K562 (cell line): Measurements from ENCODE around the gene CBX3. TPM values are rescaled to one million over a fixed set of nuclear protein-coding genes. Genes with fewer than 3 reads are reported as not detected.

Experiments used
- ATAC-seq: fragments of 200-7000 bp; cut with Tn5 transposase; 3 replicates; pipeline ENCODE4 v1.9.1; 2020; ENCODE audit warnings: moderate library complexity
- BruUV-seq: library from RNA; stranded (reverse); fragments of 400-500 nt; replicated peaks from 2 replicates; lab custom pipeline; 2021; lab: Mats Ljungman, UMichigan
- CTCF ChIA-PET: fragments of 300-600 bp; formaldehyde crosslinking; extraction: SDS; loops from one replicate; lab custom pipeline; 2021; ENCODE audit warnings: low intra/inter-chr PET ratio; lab: Yijun Ruan, JAX
- POLR2A ChIA-PET: fragments of 300-600, 350-650 bp; sonication (Branson Sonifier 250); formaldehyde crosslinking; extraction: SDS; loops from one replicate; lab custom pipeline; 2021; ENCODE audit warnings: antibody characterized with exemption, inconsistent platforms; lab: Yijun Ruan, JAX
- DNase-seq, 4 experiments: peaks; one replicate each; pipeline versions ENCODE4 v3.0.0 to v3.0.0-alpha.2; 2011 to 2018; ENCODE audit warnings: low spot score in 3 of 4, mixed read lengths in 3 of 4; ENCODE audit errors: extremely low read depth in 1 of 4
- FAIRE-seq: peaks from 2 replicates; lab custom pipeline; 2011; peaks lifted over from hg19 to GRCh38; lab: Jason Lieb, UNC
- H2AFZ ChIP-seq: 2 replicates; pipeline ENCODE4 v1.6.0; 2011; ENCODE audit warnings: low read depth, low read length, control low read depth, inconsistent platforms
- H3K27ac ChIP-seq: fragments of 200-600 bp; 3 replicates; pipeline ENCODE4 v1.8.0; 2011; ENCODE audit warnings: low read depth, mild to moderate bottlenecking, control low read depth, inconsistent platforms, low read length, moderate library complexity, mixed read lengths; ENCODE audit errors: extremely low read depth
- H3K27me3 ChIP-seq, 2 experiments: fragments of 300-600 bp in 1 of 2; 2 replicates in 1 of 2; 3 replicates in 1 of 2; pipeline versions ENCODE4 v1.6.0 to v1.8.0; 2011; ENCODE audit warnings: inconsistent platforms in 2 of 2, low read length in 2 of 2, mild to moderate bottlenecking in 1 of 2, mixed read lengths in 1 of 2, moderate library complexity in 1 of 2; ENCODE audit not compliant: control insufficient read depth in 2 of 2, insufficient read depth in 2 of 2
- H3K36me3 ChIP-seq: fragments of 300-600 bp; 3 replicates; pipeline ENCODE4 v1.8.0; 2011; ENCODE audit warnings: mild to moderate bottlenecking, low read length, inconsistent platforms; ENCODE audit not compliant: control insufficient read depth, insufficient read depth
- H3K4me1 ChIP-seq, 2 experiments: fragments of 200-600 bp in 1 of 2; replicated peaks in 1 of 2; 2 replicates in 1 of 2; 3 replicates in 1 of 2; pipeline versions ENCODE4 v1.5.1 to v1.8.0; 2011; ENCODE audit warnings: inconsistent platforms in 2 of 2, low read length in 2 of 2, mild to moderate bottlenecking in 1 of 2, mixed read lengths in 1 of 2, moderate library complexity in 1 of 2; ENCODE audit not compliant: control insufficient read depth in 2 of 2, insufficient read depth in 2 of 2
- H3K4me2 ChIP-seq: 2 replicates; pipeline ENCODE4 v1.6.1; 2011; ENCODE audit warnings: low read length, control low read depth, inconsistent platforms, mixed read lengths; ENCODE audit not compliant: insufficient read depth
- H3K4me3 ChIP-seq: fragments of 200-600 bp; sonication (generic), shearing (Covaris generic); 2 replicates; pipeline ENCODE4 v1.5.1; 2016; ENCODE audit warnings: control low read depth, inconsistent platforms
- H3K79me2 ChIP-seq: fragments of 200-600 bp; 3 replicates; pipeline ENCODE4 v1.8.0; 2011; ENCODE audit warnings: low read length, inconsistent platforms; ENCODE audit not compliant: control insufficient read depth, insufficient read depth
- H3K9ac ChIP-seq, 2 experiments: 2 replicates each; pipeline versions ENCODE4 v1.6.0 to v1.6.1; 2011; ENCODE audit warnings: low read depth in 2 of 2, low read length in 2 of 2, control low read depth in 1 of 2, inconsistent platforms in 1 of 2, mild to moderate bottlenecking in 1 of 2, mixed read lengths in 1 of 2; ENCODE audit not compliant: insufficient read depth in 1 of 2
- H3K9me1 ChIP-seq: one replicate; pipeline ENCODE4 v1.6.0; 2011; ENCODE audit warnings: inconsistent platforms, mild to moderate bottlenecking, low read length, moderate library complexity; ENCODE audit not compliant: control insufficient read depth, insufficient read depth
- H3K9me3 ChIP-seq: replicated peaks from 2 replicates; pipeline ENCODE4 v1.5.1; 2011; ENCODE audit warnings: low read depth, low read length, inconsistent platforms; ENCODE audit not compliant: control insufficient read depth, insufficient read depth
- H4K20me1 ChIP-seq: replicated peaks from 2 replicates; pipeline ENCODE4 v1.6.1; 2011; ENCODE audit warnings: low read length, inconsistent platforms, mixed read lengths; ENCODE audit not compliant: control insufficient read depth, insufficient read depth
- CREB1 ChIP-seq, 2 experiments: sonication (generic) in 1 of 2; formaldehyde crosslinking in 1 of 2; IDR thresholded peaks; 2 replicates each; pipeline versions ENCODE4 v1.6.1 to v1.8.0; 2012 to 2022; ENCODE audit warnings: inconsistent platforms in 1 of 2, mild to moderate bottlenecking in 1 of 2, missing genetic modification reagents in 1 of 2, moderate library complexity in 1 of 2
- DMBX1 ChIP-seq: fragments of 250-450 bp; sonication (Bioruptor Pico); IDR thresholded peaks from 2 replicates; pipeline ENCODE4 v1.8.0; 2022; ENCODE audit warnings: inconsistent platforms, mild to moderate bottlenecking, moderate library complexity, borderline replicate concordance
- FOXJ2 ChIP-seq: fragments of 200-800 bp; sonication (Bioruptor generic); IDR thresholded peaks from 2 replicates; pipeline ENCODE4 v1.6.1; 2016; ENCODE audit warnings: missing genetic modification characterization, missing compliant biosample characterization
- HCFC1 ChIP-seq: IDR thresholded peaks from 2 replicates; pipeline ENCODE4 v1.6.1; 2012; ENCODE audit warnings: low read depth, low read length, improper control_type of control experiment
- L3MBTL2 ChIP-seq: fragments of 450-650 bp; IDR thresholded peaks from 2 replicates; pipeline ENCODE4 v1.6.1; 2016; ENCODE audit warnings: mild to moderate bottlenecking, moderate library complexity
- SMARCA4 ChIP-seq: fragments of 450-650 bp; IDR thresholded peaks from 2 replicates; pipeline ENCODE4 v1.6.1; 2016
- ZBTB7A ChIP-seq: IDR thresholded peaks from 2 replicates; pipeline ENCODE4 v1.6.1; 2011; ENCODE audit warnings: low read depth, mild to moderate bottlenecking, low read length, moderate library complexity, borderline replicate concordance; ENCODE audit not compliant: control insufficient read depth
- ZNF584 ChIP-seq: fragments of 200-800 bp; sonication (Bioruptor generic); IDR thresholded peaks from 2 replicates; pipeline ENCODE4 v1.6.1; 2016; ENCODE audit warnings: low read depth, mild to moderate bottlenecking, missing genetic modification characterization, missing compliant biosample characterization
- WGBS: fragments of 100-300 bp; shearing (Covaris generic); methylation state at CpG from one replicate; pipeline ENCODE4 v1.1.6; 2016; ENCODE audit warnings: low coverage, mixed read lengths; ENCODE audit not compliant: insufficient coverage; ENCODE audit errors: missing lambda C conversion rate; 5-methylcytosine and 5-hydroxymethylcytosine counted together
- in situ Hi-C: fragments of 300-500 bp; cut with MboI; formaldehyde crosslinking; loops from 4 replicates; pipeline ENCODE4 v1.15.0; 2018; ENCODE audit warnings: inconsistent platforms, mixed read lengths
- intact Hi-C: fragments of 100-400 bp; cut with micrococcal nuclease; formaldehyde crosslinking; loops from 2 replicates; pipeline ENCODE4 v1.14.2; 2022
- polyA plus RNA-seq, 8 experiments: library from polyadenylated mRNA; depleted of rRNA in 4 of 8; stranded (reverse) in 5 of 8; unstranded in 3 of 8; fragments of >200 nt; fragmentation: Nextera tagmentation in 2 of 8; fragmentation: Illumina TruSeq in 1 of 8; extraction: Ambion mirVana in 2 of 8; extraction: Trizol in 1 of 8; gene quantifications; 2 replicates each; pipeline versions ENCODE4 v1.2.1 to v1.2.3, GENCODE V29; 2011 to 2014; ENCODE audit warnings: inconsistent platforms in 1 of 8, missing spikeins in 1 of 8
- total RNA-seq, 7 experiments: library from RNA; depleted of rRNA in 6 of 7; stranded (reverse); fragments of >200 nt in 6 of 7; fragmentation: Illumina TruSeq in 2 of 7; extraction: Trizol in 2 of 7; gene quantifications; 2 replicates each; pipeline versions ENCODE4 v1.2.1 to v1.2.3, GENCODE V29; 2011 to 2021; ENCODE audit warnings: low replicate concordance in 1 of 7
- TF ChIP-seq, protein P1 (sequence below), 2 experiments: IDR thresholded peaks; 2 replicates each; pipeline ENCODE4 v1.6.1; 2011; ENCODE audit warnings: borderline replicate concordance in 1 of 2, control low read depth in 1 of 2, low read depth in 1 of 2, low read length in 1 of 2, mild to moderate bottlenecking in 1 of 2, mixed read lengths in 1 of 2, moderate library complexity in 1 of 2; ENCODE audit not compliant: insufficient read depth in 1 of 2, insufficient read length in 1 of 2, poor library complexity in 1 of 2, severe bottlenecking in 1 of 2; ENCODE audit errors: extremely low read depth in 1 of 2
- TF ChIP-seq, protein P2 (sequence below), 3 experiments: fragments of 200-800 bp in 1 of 3; fragments of 250-450 bp in 1 of 3; fragments of 450-650 bp in 1 of 3; sonication (Bioruptor Pico) in 1 of 3; sonication (Bioruptor generic) in 1 of 3; formaldehyde crosslinking in 1 of 3; IDR thresholded peaks; 2 replicates each; pipeline versions ENCODE4 v1.6.1 to v1.8.0; 2016 to 2022; ENCODE audit warnings: mild to moderate bottlenecking in 2 of 3, missing genetic modification characterization in 2 of 3, missing compliant biosample characterization in 1 of 3, moderate library complexity in 1 of 3
- TF ChIP-seq, protein P3 (sequence below): fragments of 200-800 bp; sonication (Bioruptor generic); IDR thresholded peaks from 2 replicates; pipeline ENCODE4 v1.6.1; 2017; ENCODE audit warnings: missing genetic modification characterization, missing compliant biosample characterization

The CBX3 gene
- total and polyA plus RNA-seq, 9 of the 15 experiments (the other 6 are each of a cell fraction or from before 2014, with no cell fraction given) = 198 to 413 (median 328) TPM

DNA sequence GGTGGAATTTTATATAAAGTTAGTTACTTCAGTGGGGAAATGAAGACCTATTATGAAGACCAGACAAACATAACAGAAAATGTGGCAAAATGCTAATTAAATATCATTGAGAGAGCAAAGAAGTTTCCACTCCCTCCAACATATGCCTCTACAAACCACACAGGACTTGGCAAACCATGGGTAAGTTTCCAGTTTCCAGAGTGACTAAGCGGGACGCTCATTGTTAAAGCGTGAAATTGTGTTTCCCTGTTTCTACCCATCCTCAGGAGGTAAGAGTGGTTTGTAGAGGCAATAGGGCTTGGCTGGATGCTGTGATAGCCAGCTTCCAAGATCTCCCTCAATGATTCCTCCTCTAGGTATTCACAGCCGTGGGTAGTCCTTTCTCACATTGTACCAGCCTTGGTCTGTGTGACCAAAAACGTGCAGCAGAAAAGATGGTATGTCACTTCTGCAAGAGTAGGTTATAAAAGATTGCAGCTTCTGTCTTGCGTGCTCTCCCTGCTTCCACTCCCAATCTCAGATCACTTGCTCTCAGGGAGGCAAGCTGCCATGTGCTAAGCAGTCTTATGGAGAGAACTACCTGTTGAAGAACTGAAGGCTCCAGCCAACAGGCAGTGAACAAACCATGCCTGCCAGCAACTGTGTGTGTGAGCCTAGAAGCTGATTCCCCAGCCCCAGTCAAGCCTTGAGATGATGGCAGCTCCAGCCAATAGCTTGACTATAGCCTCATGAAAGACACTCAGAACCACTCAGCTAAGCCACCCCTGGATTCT lies 35.7 kb downstream of the CBX3 start:
- ATAC-seq = peak; percentile 16
- H3K79me2 ChIP-seq = no peaks in the 10 kb centered on the region
- no peaks in the 10 kb centered on the region for H3K36me3 ChIP-seq
- 0 out of 3 replicates have a peak overlapping the region, but pooled peaks have one; percentile 49 for H3K27ac ChIP-seq
- CTCF ChIA-PET = no interaction called here
- BruUV-seq = no TSS peak
- no peak overlapping the region for H3K4me2 ChIP-seq
- H2AFZ ChIP-seq = peak overlapping the region; percentile 90
- H3K27me3 ChIP-seq = no peaks in the 10 kb centered on the region
- WGBS = 71% methylated on average over 6 of the region's 6 CpGs
- no peak overlapping the region for H3K4me3 ChIP-seq
- no peaks in the 10 kb centered on the region for H4K20me1 ChIP-seq
- H3K9me1 ChIP-seq = no peaks in the 10 kb centered on the region
- POLR2A ChIA-PET = interaction anchor here (0.8 to 1.2 kb wide), 4 partner anchors 14 to 39 kb away, joined by 3 to 4 read pairs (median 4); no protein-coding TSS in a partner anchor
- in situ Hi-C loops = no loop called here
- H3K4me1 ChIP-seq = peaks cover 12 to 34% of the 10 kb centered on the region in 2 experiments; a peak in 4 of 5 replicates
- intact Hi-C loops = no loop called here
- no peak for FAIRE-seq
- no peak overlapping the region for H3K9ac ChIP-seq
- DNase-seq = no peak
- H3K9me3 ChIP-seq = no peaks in the 10 kb centered on the region
- TF ChIP-seq, protein P1, sequence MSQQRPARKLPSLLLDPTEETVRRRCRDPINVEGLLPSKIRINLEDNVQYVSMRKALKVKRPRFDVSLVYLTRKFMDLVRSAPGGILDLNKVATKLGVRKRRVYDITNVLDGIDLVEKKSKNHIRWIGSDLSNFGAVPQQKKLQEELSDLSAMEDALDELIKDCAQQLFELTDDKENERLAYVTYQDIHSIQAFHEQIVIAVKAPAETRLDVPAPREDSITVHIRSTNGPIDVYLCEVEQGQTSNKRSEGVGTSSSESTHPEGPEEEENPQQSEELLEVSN (IDR thresholded peaks at IDR 0.05; ENCODE audit: borderline replicate concordance in 1 of 2, extremely low read depth in 1 of 2, insufficient read depth in 1 of 2, insufficient read length in 1 of 2, low read depth in 1 of 2, low read length in 1 of 2, poor library complexity in 1 of 2, severe bottlenecking in 1 of 2) = peak in 1 of 2 experiments; percentile 11
- no peak for TF ChIP-seq FOXJ2
- TF ChIP-seq, protein P2, sequence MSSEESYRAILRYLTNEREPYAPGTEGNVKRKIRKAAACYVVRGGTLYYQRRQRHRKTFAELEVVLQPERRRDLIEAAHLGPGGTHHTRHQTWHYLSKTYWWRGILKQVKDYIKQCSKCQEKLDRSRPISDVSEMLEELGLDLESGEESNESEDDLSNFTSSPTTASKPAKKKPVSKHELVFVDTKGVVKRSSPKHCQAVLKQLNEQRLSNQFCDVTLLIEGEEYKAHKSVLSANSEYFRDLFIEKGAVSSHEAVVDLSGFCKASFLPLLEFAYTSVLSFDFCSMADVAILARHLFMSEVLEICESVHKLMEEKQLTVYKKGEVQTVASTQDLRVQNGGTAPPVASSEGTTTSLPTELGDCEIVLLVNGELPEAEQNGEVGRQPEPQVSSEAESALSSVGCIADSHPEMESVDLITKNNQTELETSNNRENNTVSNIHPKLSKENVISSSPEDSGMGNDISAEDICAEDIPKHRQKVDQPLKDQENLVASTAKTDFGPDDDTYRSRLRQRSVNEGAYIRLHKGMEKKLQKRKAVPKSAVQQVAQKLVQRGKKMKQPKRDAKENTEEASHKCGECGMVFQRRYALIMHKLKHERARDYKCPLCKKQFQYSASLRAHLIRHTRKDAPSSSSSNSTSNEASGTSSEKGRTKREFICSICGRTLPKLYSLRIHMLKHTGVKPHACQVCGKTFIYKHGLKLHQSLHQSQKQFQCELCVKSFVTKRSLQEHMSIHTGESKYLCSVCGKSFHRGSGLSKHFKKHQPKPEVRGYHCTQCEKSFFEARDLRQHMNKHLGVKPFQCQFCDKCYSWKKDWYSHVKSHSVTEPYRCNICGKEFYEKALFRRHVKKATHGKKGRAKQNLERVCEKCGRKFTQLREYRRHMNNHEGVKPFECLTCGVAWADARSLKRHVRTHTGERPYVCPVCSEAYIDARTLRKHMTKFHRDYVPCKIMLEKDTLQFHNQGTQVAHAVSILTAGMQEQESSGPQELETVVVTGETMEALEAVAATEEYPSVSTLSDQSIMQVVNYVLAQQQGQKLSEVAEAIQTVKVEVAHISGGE (CRISPR knock-in tag; IDR thresholded peaks at IDR 0.05) = 0 out of 6 replicates have a peak, but pooled peaks of 1 of the 3 experiments have one; percentile 5
- no peak for TF ChIP-seq SMARCA4
- TF ChIP-seq ZNF584 (CRISPR knock-in tag) = 0 out of 2 replicates have a peak, but pooled peaks have one; percentile 22
- peak; percentile 46; the same call in 1 of the 2 replicates for TF ChIP-seq L3MBTL2
- TF ChIP-seq, protein P3, sequence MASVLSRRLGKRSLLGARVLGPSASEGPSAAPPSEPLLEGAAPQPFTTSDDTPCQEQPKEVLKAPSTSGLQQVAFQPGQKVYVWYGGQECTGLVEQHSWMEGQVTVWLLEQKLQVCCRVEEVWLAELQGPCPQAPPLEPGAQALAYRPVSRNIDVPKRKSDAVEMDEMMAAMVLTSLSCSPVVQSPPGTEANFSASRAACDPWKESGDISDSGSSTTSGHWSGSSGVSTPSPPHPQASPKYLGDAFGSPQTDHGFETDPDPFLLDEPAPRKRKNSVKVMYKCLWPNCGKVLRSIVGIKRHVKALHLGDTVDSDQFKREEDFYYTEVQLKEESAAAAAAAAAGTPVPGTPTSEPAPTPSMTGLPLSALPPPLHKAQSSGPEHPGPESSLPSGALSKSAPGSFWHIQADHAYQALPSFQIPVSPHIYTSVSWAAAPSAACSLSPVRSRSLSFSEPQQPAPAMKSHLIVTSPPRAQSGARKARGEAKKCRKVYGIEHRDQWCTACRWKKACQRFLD = peak; percentile 7; the same call in 1 of the 2 replicates
- TF ChIP-seq ZBTB7A = no peak
- no peak for TF ChIP-seq CREB1 (IDR thresholded peaks at IDR 0.05)
- no peak for TF ChIP-seq CREB1 (CRISPR knock-in tag; IDR thresholded peaks at IDR 0.05)
- no peak for TF ChIP-seq HCFC1
- 0 out of 2 replicates have a peak, but pooled peaks have one; percentile 16 for TF ChIP-seq DMBX1 (CRISPR knock-in tag)
